Spleen (tissue), 7 donors: Measurements from ENCODE around the gene SMC2.

Experiments
- CTCF ChIP-seq, 11 experiments: fragments of 200-600 bp in 7 of 11; fragments of 450-650 bp in 4 of 11; sonication (generic) in 4 of 11; IDR thresholded peaks in 8 of 11; conservative IDR thresholded peaks in 3 of 11; 1 replicate in 7 of 11; 2 replicates in 4 of 11; pipeline versions ENCODE4 v1.4.0 to v1.8.0; 2016 to 2021; ENCODE audit warnings: antibody characterized with exemption in 11 of 11, inconsistent platforms in 4 of 11, mild to moderate bottlenecking in 1 of 11
- POLR2A ChIP-seq, 3 donors: fragments of 450-650 bp; IDR thresholded peaks; one replicate each; pipeline ENCODE4 v1.5.1; 2017; ENCODE audit warnings: antibody characterized with exemption in 3 of 3, mild to moderate bottlenecking in 1 of 3
- donor health status: DM: no; HTN: no; CAD: no; lungs with moderate emphysema.
- donor health status: DM: no; HTN: no; CAD: no.
- donor health status: DM: no; HTN: no; CAD: no.

DNA sequence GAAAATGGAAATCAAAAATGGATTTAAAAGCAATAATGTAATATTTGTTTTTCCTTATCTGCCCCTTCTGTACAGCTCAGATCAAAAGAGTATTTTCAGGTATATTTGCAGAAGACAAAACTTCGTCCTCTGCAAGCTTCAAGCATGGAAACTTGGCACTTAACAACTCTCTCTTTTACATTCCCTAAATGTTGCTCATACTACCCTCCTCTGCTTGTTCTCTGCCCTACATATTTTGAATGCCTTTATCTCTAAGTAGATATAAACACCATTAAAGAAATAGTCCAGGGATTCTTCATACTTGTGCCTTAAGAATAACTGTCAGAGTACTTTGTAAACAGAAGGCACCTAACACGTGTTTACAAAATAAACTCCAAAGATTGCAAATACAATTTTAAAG is 19.2 kb upstream of the SMC2 start:
- TF ChIP-seq POLR2A (IDR thresholded peaks at IDR 0.05) (no peak), CTCF (IDR thresholded peaks at IDR 0.05 in 8 of 11, conservative IDR thresholded peaks at IDR 0.05 in 3 of 11) (no peak)
